Breast epithelium (tissue), 3 donors: ENCODE measurements around the gene KIAA0825.

ENCODE experiments used
- CTCF ChIP-seq, 3 donors: fragments of 450-650 bp; IDR thresholded peaks; one replicate each; pipeline ENCODE4 v1.5.1; 2016 to 2017; ENCODE audit warnings: antibody characterized with exemption in 3 of 3, mild to moderate bottlenecking in 3 of 3, moderate library complexity in 3 of 3
- POLR2AphosphoS5 ChIP-seq, 3 donors: sonication (generic); formaldehyde crosslinking; IDR thresholded peaks; one replicate each; pipeline ENCODE4 v1.6.1; 2017; ENCODE audit warnings: antibody characterized with exemption in 3 of 3

GRCh38 chr5:94442076-94442475, 176.3 kb downstream of the KIAA0825 start:
- TF ChIP-seq CTCF (IDR thresholded peaks at IDR 0.05) (no peak), POLR2AphosphoS5 (IDR thresholded peaks at IDR 0.05) (no peak)
